H9 (cell line): ENCODE results near the gene AGMAT. TPM values are rescaled to one million over a fixed set of nuclear protein-coding genes. Genes with fewer than 3 reads are reported as not detected.

Experiments used
- DNase-seq: peaks from one replicate; pipeline ENCODE4 v3.0.0-alpha.2; 2017
- H2AFZ ChIP-seq: one replicate; pipeline ENCODE4 v1.6.1; 2013; ENCODE audit warnings: mild to moderate bottlenecking, low read length, control low read depth, moderate library complexity
- H2AK5ac ChIP-seq: 2 replicates; pipeline ENCODE4 v1.6.1; 2013; ENCODE audit warnings: low read length, control low read depth, mixed read lengths; ENCODE audit not compliant: insufficient read length
- H2BK120ac ChIP-seq: one replicate; pipeline ENCODE4 v1.6.1; 2013; ENCODE audit warnings: low read depth, mild to moderate bottlenecking, low read length, control low read depth, inconsistent platforms; ENCODE audit not compliant: poor library complexity, severe bottlenecking
- H2BK12ac ChIP-seq: 2 replicates; pipeline ENCODE4 v1.6.1; 2013; ENCODE audit warnings: low read length, control low read depth, mixed read lengths, low read depth; ENCODE audit not compliant: insufficient read length
- H2BK15ac ChIP-seq: 2 replicates; pipeline ENCODE4 v1.6.1; 2013; ENCODE audit warnings: low read depth, low read length, control low read depth
- H2BK20ac ChIP-seq: one replicate; pipeline ENCODE4 v1.6.1; 2013; ENCODE audit warnings: low read depth, mild to moderate bottlenecking, low read length, control low read depth, inconsistent platforms; ENCODE audit not compliant: poor library complexity, severe bottlenecking
- H2BK5ac ChIP-seq: 2 replicates; pipeline ENCODE4 v1.6.1; 2013; ENCODE audit warnings: low read length, control low read depth, mixed read lengths; ENCODE audit not compliant: insufficient read length
- H3K14ac ChIP-seq: 2 replicates; pipeline ENCODE4 v1.6.1; 2013; ENCODE audit warnings: low read length, control low read depth; ENCODE audit not compliant: insufficient read depth
- H3K18ac ChIP-seq: 2 replicates; pipeline ENCODE4 v1.6.1; 2013; ENCODE audit warnings: low read depth, mild to moderate bottlenecking, mixed read lengths, low read length, control low read depth; ENCODE audit not compliant: insufficient read length
- H3K23ac ChIP-seq: 2 replicates; pipeline ENCODE4 v1.6.1; 2013; ENCODE audit warnings: low read length, control low read depth, mixed read lengths, low read depth; ENCODE audit not compliant: insufficient read length
- H3K23me2 ChIP-seq: 2 replicates; pipeline ENCODE4 v1.6.1; 2013; ENCODE audit warnings: low read depth, mild to moderate bottlenecking, mixed read lengths, low read length, control low read depth; ENCODE audit not compliant: insufficient read length, poor library complexity, severe bottlenecking
- H3K27ac ChIP-seq: 2 replicates; pipeline ENCODE4 v1.5.1; 2013; ENCODE audit warnings: low read length, control low read depth, mixed read lengths, low read depth; ENCODE audit not compliant: insufficient read length
- H3K27me3 ChIP-seq: 2 replicates; pipeline ENCODE4 v1.6.1; 2013; ENCODE audit warnings: low read length, control low read depth, inconsistent platforms; ENCODE audit not compliant: insufficient read depth
- H3K4ac ChIP-seq: 2 replicates; pipeline ENCODE4 v1.6.1; 2013; ENCODE audit warnings: low read depth, mild to moderate bottlenecking, control low read depth, inconsistent platforms, low read length, moderate library complexity
- H3K4me1 ChIP-seq: 2 replicates; pipeline ENCODE4 v1.6.1; 2013; ENCODE audit warnings: low read length, control low read depth, inconsistent platforms; ENCODE audit not compliant: insufficient read depth
- H3K4me2 ChIP-seq: 2 replicates; pipeline ENCODE4 v1.6.1; 2013; ENCODE audit warnings: low read length, control low read depth, mixed read lengths; ENCODE audit not compliant: insufficient read length, insufficient read depth
- H3K56ac ChIP-seq: 2 replicates; pipeline ENCODE4 v1.6.1; 2013; ENCODE audit warnings: low read depth, mild to moderate bottlenecking, mixed read lengths, low read length, control low read depth; ENCODE audit not compliant: insufficient read length
- H3K79me1 ChIP-seq: 2 replicates; pipeline ENCODE4 v1.6.1; 2013; ENCODE audit warnings: low read depth, mild to moderate bottlenecking, moderate library complexity, low read length, control low read depth, inconsistent platforms; ENCODE audit not compliant: insufficient read depth, poor library complexity, severe bottlenecking
- H3K79me2 ChIP-seq: 2 replicates; pipeline ENCODE4 v1.6.1; 2013; ENCODE audit warnings: low read length, control low read depth, inconsistent platforms; ENCODE audit not compliant: insufficient read depth
- H3K9ac ChIP-seq: 2 replicates; pipeline ENCODE4 v1.6.1; 2013; ENCODE audit warnings: low read length, control low read depth, mixed read lengths; ENCODE audit not compliant: insufficient read length; ENCODE audit errors: extremely low read depth
- H3K9me3 ChIP-seq: one replicate; pipeline ENCODE4 v1.6.1; 2013; ENCODE audit warnings: low read depth, low read length, inconsistent platforms; ENCODE audit not compliant: control insufficient read depth
- H3T11ph ChIP-seq: one replicate; pipeline ENCODE4 v1.6.1; 2013; ENCODE audit warnings: mild to moderate bottlenecking, low read length, control low read depth, inconsistent platforms
- H4K20me1 ChIP-seq: one replicate; pipeline ENCODE4 v1.6.1; 2013; ENCODE audit not compliant: control insufficient read depth, insufficient read length, insufficient read depth
- H4K5ac ChIP-seq: 2 replicates; pipeline ENCODE4 v1.6.1; 2013; ENCODE audit warnings: low read depth, mild to moderate bottlenecking, mixed read lengths, low read length, control low read depth; ENCODE audit not compliant: insufficient read length
- H4K8ac ChIP-seq: replicated peaks from 2 replicates; pipeline ENCODE4 v1.6.1; 2013; ENCODE audit warnings: low read length, control low read depth, mixed read lengths, low read depth; ENCODE audit not compliant: insufficient read length
- H4K91ac ChIP-seq: 2 replicates; pipeline ENCODE4 v1.6.1; 2013; ENCODE audit warnings: low read depth, mild to moderate bottlenecking, moderate library complexity, mixed read lengths, low read length, control low read depth; ENCODE audit not compliant: insufficient read length
- H3K27ac Mint-ChIP-seq, 3 experiments: 2 replicates in 2 of 3; 3 replicates in 1 of 3; pipeline ENCODE4 v1.8.0; 2020 to 2021; ENCODE audit warnings: mixed read lengths in 3 of 3, mild to moderate bottlenecking in 1 of 3, moderate library complexity in 1 of 3
- H3K27me3 Mint-ChIP-seq: 2 replicates; pipeline ENCODE4 v1.8.0; 2021; ENCODE audit warnings: low read depth, mild to moderate bottlenecking, moderate library complexity, mixed read lengths
- H3K36me3 Mint-ChIP-seq, 3 experiments: 2 replicates in 2 of 3; 3 replicates in 1 of 3; pipeline ENCODE4 v1.8.0; 2020 to 2021; ENCODE audit warnings: low read depth in 3 of 3, mixed read lengths in 3 of 3; ENCODE audit not compliant: insufficient read depth in 1 of 3
- H3K4me1 Mint-ChIP-seq, 2 experiments: 2 replicates each; pipeline ENCODE4 v1.8.0; 2020; ENCODE audit warnings: mixed read lengths in 2 of 2
- H3K4me3 Mint-ChIP-seq, 2 experiments: 2 replicates in 1 of 2; 3 replicates in 1 of 2; pipeline ENCODE4 v1.8.0; 2020 to 2021; ENCODE audit warnings: mild to moderate bottlenecking in 2 of 2, mixed read lengths in 2 of 2, moderate library complexity in 1 of 2
- H3K9me3 Mint-ChIP-seq, 2 experiments: 2 replicates in 1 of 2; 3 replicates in 1 of 2; pipeline ENCODE4 v1.8.0; 2020; ENCODE audit warnings: mild to moderate bottlenecking in 2 of 2, mixed read lengths in 2 of 2, moderate library complexity in 1 of 2
- WGBS: extraction: QIAGEN DNeasy Blood & Tissue Kit; methylation state at CpG from one replicate; pipeline ENCODE4 v1.1.7; 2013; ENCODE audit warnings: missing lambda C conversion rate, low lambda C conversion rate, mixed read lengths; ENCODE audit not compliant: insufficient read length; ENCODE audit errors: extremely low coverage; 5-methylcytosine and 5-hydroxymethylcytosine counted together
- total RNA-seq: library from RNA; stranded (reverse); gene quantifications from 2 replicates; pipeline ENCODE4 v1.2.1, GENCODE V29; 2021
- TF ChIP-seq, protein P1 (sequence below): fragments of 200-600 bp; sonication (generic); conservative IDR thresholded peaks from 3 replicates; pipeline ENCODE4 v1.8.0; 2021; ENCODE audit warnings: antibody characterized with exemption, mild to moderate bottlenecking

AGMAT gene
- total RNA-seq, 1 experiment from 2014 or later, result 4.0 TPM

- H4K20me1 ChIP-seq, result no peaks in the 10 kb centered on the region
- TF ChIP-seq, protein P1, sequence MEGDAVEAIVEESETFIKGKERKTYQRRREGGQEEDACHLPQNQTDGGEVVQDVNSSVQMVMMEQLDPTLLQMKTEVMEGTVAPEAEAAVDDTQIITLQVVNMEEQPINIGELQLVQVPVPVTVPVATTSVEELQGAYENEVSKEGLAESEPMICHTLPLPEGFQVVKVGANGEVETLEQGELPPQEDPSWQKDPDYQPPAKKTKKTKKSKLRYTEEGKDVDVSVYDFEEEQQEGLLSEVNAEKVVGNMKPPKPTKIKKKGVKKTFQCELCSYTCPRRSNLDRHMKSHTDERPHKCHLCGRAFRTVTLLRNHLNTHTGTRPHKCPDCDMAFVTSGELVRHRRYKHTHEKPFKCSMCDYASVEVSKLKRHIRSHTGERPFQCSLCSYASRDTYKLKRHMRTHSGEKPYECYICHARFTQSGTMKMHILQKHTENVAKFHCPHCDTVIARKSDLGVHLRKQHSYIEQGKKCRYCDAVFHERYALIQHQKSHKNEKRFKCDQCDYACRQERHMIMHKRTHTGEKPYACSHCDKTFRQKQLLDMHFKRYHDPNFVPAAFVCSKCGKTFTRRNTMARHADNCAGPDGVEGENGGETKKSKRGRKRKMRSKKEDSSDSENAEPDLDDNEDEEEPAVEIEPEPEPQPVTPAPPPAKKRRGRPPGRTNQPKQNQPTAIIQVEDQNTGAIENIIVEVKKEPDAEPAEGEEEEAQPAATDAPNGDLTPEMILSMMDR, result no peak
- H4K8ac ChIP-seq, result no peak overlapping the region
- no peak overlapping the region for H2BK20ac ChIP-seq
- H2AK5ac ChIP-seq, result no peak overlapping the region
- H3K23ac ChIP-seq, result no peak overlapping the region
- H3T11ph ChIP-seq, result no peak overlapping the region
- H3K9me3 Mint-ChIP-seq, result no peaks in the 10 kb centered on the region
- H3K27me3 Mint-ChIP-seq, result no peaks in the 10 kb centered on the region
- H3K18ac ChIP-seq, result no peak overlapping the region
- no peak overlapping the region for H2AFZ ChIP-seq
- no peak overlapping the region for H4K5ac ChIP-seq
- H3K4me3 Mint-ChIP-seq, result no peak overlapping the region
- H3K4ac ChIP-seq, result no peak overlapping the region
- H2BK12ac ChIP-seq, result no peak overlapping the region
- no peaks in the 10 kb centered on the region for H3K9me3 ChIP-seq
- no peak overlapping the region for H3K9ac ChIP-seq
- no CpG with 5 or more reads among the region's 6 CpGs for WGBS
- H3K27ac ChIP-seq, result no peak overlapping the region
- DNase-seq, result no peak
- H3K27me3 ChIP-seq, result no peaks in the 10 kb centered on the region
- H3K4me2 ChIP-seq, result no peak overlapping the region
- no peak overlapping the region for H3K27ac Mint-ChIP-seq
- H3K14ac ChIP-seq, result no peak overlapping the region
- no peaks in the 10 kb centered on the region for H3K79me1 ChIP-seq
- H3K23me2 ChIP-seq, result no peaks in the 10 kb centered on the region
- H3K56ac ChIP-seq, result no peak overlapping the region
- H3K36me3 Mint-ChIP-seq, result peaks cover 14 to 46% (median 34%) of the 10 kb centered on the region in 3 experiments; a peak in 6 of 7 replicates
- no peak overlapping the region for H4K91ac ChIP-seq
- no peak overlapping the region for H2BK120ac ChIP-seq
- no peaks in the 10 kb centered on the region for H3K4me1 ChIP-seq
- no peaks in the 10 kb centered on the region for H3K4me1 Mint-ChIP-seq
- no peak overlapping the region for H2BK15ac ChIP-seq
- H3K79me2 ChIP-seq, result no peaks in the 10 kb centered on the region
- no peak overlapping the region for H2BK5ac ChIP-seq
Measured at GRCh38 chr1:15550573-15550972, 34.3 kb downstream of the AGMAT start.
